ENCODE results near the gene S1PR4. TPM values are rescaled to one million over a fixed set of nuclear protein-coding genes. Genes with fewer than 3 reads are reported as not detected.

Gene S1PR4
- total and polyA plus RNA-seq, 9 of the 15 experiments (the other 6 are each of a cell fraction or from before 2014, with no cell fraction given): 0.27 TPM; not detected in 8

DNA sequence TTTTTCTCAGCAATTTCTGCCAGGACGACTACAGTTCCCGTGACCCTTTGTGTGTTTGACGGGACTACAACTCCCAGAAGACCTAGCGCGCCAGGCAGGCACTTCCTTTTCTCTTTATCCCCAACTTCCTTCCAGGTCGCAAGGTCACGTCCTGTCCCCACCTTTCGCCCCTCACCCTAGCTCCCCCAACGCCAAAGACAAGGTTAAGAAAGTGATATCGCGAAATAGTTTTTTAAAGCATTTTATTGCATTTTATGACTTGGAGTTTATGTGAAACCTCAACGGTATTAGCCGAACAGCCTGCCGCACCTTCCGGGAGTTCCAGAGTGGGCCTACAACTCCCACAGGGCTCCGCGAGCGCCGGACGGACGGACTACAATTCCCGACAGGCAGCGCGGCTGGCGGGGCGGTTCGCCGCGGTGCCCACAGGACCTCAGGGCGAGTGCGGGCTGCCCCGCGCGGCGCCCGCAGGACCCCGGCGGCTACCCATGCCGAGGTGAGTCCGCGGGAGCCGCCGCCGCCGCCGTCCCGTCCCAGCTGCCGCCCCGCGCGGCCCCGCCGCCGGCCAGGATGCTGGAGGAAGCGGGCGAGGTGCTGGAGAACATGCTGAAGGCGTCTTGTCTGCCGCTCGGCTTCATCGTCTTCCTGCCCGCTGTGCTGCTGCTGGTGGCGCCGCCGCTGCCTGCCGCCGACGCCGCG, 7.0 kb downstream of the S1PR4 start, which contains the start of gene NCLN (continued):
- TF ChIP-seq ERF (CRISPR knock-in tag; IDR thresholded peaks at IDR 0.05) (no peak), JUNB (CRISPR knock-in tag; conservative IDR thresholded peaks at IDR 0.05) (no peak), CC2D1A (IDR thresholded peaks at IDR 0.05) (no peak), OTX1 (CRISPR knock-in tag; IDR thresholded peaks at IDR 0.05) (no peak), POLR2AphosphoS2 (IDR thresholded peaks at IDR 0.05; ENCODE audit: low read length) (no peak), RBM39 (optimal IDR thresholded peaks at IDR 0.05; ENCODE audit: low read depth, low read length) (no peak), SMC3 (conservative IDR thresholded peaks at IDR 0.05; ENCODE audit: insufficient read depth, low read depth, low read length) (no peak), KDM1A (IDR thresholded peaks at IDR 0.05) (no peak), ZNF584 (CRISPR knock-in tag; IDR thresholded peaks at IDR 0.05; ENCODE audit: low read depth) (peak; percentile 91; the same call in 1 of the 2 replicates), HNRNPL (IDR thresholded peaks at IDR 0.05; ENCODE audit: low read depth, low read length) (no peak), POLR2AphosphoS5 (IDR thresholded peaks at IDR 0.05; ENCODE audit: control insufficient read depth, insufficient read depth, low read depth, low read length) (peak; percentile 61), BACH1 (tag; IDR thresholded peaks at IDR 0.05) (peak; percentile 91; the same call in 1 of the 2 replicates), SIN3B (IDR thresholded peaks at IDR 0.05; ENCODE audit: low read depth) (peak; percentile 85), LEF1 (IDR thresholded peaks at IDR 0.05) (no peak), IFI16 (CRISPR knock-in tag; IDR thresholded peaks at IDR 0.05) (no peak), ZNF57 (CRISPR knock-in tag; IDR thresholded peaks at IDR 0.05) (no peak), KLF1 (tag; IDR thresholded peaks at IDR 0.05) (no peak), ZNF589 (CRISPR knock-in tag; IDR thresholded peaks at IDR 0.05; ENCODE audit: low read depth) (peak; percentile 36; the same call in 1 of the 2 replicates)
- TF ChIP-seq, protein P1, sequence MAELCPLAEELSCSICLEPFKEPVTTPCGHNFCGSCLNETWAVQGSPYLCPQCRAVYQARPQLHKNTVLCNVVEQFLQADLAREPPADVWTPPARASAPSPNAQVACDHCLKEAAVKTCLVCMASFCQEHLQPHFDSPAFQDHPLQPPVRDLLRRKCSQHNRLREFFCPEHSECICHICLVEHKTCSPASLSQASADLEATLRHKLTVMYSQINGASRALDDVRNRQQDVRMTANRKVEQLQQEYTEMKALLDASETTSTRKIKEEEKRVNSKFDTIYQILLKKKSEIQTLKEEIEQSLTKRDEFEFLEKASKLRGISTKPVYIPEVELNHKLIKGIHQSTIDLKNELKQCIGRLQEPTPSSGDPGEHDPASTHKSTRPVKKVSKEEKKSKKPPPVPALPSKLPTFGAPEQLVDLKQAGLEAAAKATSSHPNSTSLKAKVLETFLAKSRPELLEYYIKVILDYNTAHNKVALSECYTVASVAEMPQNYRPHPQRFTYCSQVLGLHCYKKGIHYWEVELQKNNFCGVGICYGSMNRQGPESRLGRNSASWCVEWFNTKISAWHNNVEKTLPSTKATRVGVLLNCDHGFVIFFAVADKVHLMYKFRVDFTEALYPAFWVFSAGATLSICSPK (IDR thresholded peaks at IDR 0.05; ENCODE audit: borderline replicate concordance): no peak
- TF ChIP-seq, protein P2, sequence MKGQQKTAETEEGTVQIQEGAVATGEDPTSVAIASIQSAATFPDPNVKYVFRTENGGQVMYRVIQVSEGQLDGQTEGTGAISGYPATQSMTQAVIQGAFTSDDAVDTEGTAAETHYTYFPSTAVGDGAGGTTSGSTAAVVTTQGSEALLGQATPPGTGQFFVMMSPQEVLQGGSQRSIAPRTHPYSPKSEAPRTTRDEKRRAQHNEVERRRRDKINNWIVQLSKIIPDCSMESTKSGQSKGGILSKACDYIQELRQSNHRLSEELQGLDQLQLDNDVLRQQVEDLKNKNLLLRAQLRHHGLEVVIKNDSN (CRISPR knock-in tag; IDR thresholded peaks at IDR 0.05): no peak; the same call in 1 of the 2 replicates
- TF ChIP-seq, protein P3, sequence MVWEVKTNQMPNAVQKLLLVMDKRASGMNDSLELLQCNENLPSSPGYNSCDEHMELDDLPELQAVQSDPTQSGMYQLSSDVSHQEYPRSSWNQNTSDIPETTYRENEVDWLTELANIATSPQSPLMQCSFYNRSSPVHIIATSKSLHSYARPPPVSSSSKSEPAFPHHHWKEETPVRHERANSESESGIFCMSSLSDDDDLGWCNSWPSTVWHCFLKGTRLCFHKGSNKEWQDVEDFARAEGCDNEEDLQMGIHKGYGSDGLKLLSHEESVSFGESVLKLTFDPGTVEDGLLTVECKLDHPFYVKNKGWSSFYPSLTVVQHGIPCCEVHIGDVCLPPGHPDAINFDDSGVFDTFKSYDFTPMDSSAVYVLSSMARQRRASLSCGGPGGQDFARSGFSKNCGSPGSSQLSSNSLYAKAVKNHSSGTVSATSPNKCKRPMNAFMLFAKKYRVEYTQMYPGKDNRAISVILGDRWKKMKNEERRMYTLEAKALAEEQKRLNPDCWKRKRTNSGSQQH (CRISPR knock-in tag; IDR thresholded peaks at IDR 0.05): no peak
- TF ChIP-seq, protein P4, sequence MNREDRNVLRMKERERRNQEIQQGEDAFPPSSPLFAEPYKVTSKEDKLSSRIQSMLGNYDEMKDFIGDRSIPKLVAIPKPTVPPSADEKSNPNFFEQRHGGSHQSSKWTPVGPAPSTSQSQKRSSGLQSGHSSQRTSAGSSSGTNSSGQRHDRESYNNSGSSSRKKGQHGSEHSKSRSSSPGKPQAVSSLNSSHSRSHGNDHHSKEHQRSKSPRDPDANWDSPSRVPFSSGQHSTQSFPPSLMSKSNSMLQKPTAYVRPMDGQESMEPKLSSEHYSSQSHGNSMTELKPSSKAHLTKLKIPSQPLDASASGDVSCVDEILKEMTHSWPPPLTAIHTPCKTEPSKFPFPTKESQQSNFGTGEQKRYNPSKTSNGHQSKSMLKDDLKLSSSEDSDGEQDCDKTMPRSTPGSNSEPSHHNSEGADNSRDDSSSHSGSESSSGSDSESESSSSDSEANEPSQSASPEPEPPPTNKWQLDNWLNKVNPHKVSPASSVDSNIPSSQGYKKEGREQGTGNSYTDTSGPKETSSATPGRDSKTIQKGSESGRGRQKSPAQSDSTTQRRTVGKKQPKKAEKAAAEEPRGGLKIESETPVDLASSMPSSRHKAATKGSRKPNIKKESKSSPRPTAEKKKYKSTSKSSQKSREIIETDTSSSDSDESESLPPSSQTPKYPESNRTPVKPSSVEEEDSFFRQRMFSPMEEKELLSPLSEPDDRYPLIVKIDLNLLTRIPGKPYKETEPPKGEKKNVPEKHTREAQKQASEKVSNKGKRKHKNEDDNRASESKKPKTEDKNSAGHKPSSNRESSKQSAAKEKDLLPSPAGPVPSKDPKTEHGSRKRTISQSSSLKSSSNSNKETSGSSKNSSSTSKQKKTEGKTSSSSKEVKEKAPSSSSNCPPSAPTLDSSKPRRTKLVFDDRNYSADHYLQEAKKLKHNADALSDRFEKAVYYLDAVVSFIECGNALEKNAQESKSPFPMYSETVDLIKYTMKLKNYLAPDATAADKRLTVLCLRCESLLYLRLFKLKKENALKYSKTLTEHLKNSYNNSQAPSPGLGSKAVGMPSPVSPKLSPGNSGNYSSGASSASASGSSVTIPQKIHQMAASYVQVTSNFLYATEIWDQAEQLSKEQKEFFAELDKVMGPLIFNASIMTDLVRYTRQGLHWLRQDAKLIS (CRISPR knock-in tag; IDR thresholded peaks at IDR 0.05): no peak

Data from K562 (cell line).